GM19463 (cell line): Measurements from ENCODE around the gene BCKDK.
A peak's percentile ranks its signal among the peaks of the same experiment; 100 is the strongest.

Experiments used
- ATAC-seq: cut with Tn5 transposase; IDR thresholded peaks from one replicate; pipeline ENCODE4 v1.9.1; 2021; ENCODE audit warnings: mild to moderate bottlenecking, moderate library complexity; ENCODE audit not compliant: unreplicated experiment

The BCKDK gene

DNA sequence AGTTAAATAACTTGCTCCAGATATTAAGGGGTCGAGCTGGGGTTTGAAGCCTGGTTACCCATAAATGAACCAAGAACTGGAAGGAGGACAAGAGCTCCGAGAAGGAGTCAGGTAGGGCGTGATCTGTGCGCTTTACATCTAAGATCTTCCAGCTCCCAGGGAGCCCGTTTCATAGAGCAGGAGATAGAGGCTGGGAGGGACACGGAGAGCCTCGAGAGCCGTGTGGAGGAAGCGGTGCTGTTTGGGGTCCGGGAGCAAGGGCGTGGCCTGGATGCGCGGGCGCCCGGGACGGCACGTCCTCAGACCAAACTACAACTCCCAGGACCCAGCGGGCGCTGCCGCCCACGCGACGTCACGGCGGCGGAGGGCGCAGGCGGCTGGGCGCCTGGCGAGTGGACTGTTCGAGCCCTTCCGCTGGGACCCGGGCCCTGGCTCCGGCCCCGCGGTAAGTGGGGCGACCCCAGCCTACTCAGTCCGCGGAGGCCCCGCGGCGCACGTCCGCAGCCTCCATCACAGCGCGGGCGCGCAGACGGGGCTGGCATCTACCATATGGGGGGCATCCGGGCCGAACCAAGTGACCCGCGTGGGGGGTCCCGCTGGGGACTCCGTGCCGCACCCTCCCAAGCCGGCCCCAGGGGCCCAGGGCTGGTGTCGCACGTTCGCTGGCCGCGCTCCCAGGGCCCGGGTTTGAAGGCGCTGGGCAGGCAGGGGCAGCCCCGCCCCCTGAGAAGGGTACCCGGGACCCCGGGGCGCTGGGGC lies at the start of gene BCKDK:
TSS of gene BCKDK (plus strand) at position 352 of the 759 bp plus-strand sequence. CDS start 838 bp downstream, outside the sequence.
- peak; percentile 80 for ATAC-seq

DNA sequence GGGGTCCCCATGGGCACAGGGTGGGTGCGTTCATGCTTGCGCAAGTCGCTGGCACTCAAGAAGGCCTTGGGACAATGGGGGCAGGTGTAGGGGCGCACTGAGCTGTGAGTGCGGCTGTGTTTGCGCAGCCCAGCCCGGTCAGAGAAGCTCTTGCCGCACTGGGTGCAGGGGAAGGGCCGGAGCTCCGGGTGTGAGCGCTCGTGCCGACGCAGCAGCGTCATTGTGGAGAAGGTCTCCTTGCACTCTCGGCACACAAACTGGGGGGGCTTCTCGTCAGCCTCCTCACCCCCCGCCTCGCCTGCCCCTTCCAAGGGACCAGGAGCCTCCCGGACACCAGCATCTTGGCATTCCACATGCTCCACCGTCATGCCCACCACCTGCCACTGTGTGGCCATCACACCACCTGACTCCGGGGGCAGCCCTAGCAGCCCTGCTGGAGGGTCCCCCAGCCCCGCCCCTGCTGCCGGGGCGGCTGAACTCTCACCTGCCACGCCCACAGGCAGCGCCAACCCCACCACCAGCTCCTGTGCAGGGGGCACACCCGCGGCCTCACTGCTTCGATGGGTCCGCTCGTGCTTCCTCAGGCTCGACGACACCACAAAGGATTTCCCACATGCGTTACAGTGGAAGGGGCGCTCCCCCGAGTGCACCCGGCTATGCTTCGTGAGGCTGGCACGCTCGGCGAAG lies 46.9 kb upstream of the BCKDK start:
- ATAC-seq = no peak

DNA sequence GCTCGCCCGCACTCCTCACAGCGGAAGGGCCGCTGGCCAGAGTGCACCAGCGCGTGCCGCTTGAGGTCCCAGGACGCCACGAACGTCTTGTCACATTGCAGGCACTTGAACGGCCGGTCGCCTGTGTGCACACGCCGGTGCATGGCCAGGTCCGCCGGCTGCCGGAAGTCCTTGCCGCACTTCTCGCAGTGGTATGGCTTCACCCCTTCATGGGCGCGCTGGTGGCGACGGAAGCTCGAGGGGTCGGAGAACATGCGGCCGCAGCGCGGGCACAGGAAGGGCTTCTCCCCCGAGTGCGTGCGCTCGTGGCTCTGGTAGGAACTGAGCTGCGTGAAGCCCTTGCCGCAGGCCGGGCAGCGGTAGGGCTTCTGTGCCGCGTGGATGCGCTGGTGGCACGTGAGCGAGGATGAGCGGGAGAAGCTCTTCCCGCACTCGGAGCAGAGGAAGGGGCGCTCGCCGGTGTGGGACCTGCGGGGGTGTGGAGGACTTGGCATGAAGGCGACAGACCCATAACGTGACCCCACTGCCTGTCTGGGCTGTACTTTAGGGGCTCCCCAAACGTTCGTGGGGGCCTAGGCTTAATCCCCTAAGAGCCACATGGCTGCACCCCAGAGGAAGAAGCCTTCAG lies 46.3 kb upstream of the BCKDK start:
- no peak for ATAC-seq

DNA sequence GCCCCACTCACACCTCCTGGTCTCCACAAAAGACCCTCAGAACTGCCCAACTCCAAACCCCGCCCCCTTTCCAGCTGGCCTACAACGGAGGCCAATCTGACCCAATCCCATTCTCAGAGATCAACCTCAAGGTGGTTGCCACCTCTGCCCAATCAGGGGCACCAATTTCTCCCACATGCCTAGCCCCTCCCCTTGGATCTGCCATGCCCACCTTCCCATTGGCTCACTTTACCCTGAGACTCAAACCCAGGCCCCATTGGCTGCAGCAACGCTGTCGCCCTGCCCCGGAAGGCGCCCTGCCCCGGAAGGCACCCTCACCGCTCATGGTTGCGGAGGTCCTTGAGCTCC lies 44.7 kb upstream of the BCKDK start:
- no peak for ATAC-seq

DNA sequence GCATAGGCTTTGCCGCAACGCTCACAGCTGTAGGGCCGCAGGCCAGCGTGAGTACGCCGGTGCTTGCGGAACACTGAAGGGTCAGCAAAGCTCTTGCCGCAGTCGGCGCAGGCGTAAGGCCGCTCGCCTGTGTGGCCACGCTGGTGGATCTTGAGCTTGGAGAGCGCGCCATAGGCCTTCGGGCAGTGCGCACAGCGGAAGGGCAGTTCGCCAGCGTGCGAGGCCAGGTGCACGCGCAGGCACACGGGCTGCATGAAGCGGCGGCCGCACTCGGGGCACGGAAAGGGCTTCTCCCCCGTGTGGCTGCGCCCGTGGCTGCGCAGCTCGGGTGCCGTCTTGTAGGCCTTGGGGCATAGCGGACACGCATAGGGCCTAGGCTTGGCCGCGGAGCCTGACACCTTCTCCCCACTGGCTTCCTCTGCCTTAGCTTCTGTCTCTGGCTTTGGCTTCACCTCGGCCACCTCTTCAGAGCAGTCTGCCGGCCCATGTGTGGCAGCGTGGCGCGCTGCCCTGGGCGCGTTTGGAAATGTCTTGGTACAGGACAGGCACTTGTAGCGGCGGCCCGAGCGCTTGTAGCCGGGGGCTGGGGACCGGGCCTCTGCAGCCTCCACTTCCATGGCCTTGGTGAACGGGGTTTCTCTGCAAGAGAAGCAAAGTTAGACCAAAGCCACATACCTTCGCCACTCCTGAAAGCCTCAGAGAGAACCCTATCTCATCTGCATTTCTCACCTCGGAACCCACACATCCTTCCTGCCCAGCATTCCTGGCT lies 44.2 kb upstream of the BCKDK start:
- no peak for ATAC-seq

DNA sequence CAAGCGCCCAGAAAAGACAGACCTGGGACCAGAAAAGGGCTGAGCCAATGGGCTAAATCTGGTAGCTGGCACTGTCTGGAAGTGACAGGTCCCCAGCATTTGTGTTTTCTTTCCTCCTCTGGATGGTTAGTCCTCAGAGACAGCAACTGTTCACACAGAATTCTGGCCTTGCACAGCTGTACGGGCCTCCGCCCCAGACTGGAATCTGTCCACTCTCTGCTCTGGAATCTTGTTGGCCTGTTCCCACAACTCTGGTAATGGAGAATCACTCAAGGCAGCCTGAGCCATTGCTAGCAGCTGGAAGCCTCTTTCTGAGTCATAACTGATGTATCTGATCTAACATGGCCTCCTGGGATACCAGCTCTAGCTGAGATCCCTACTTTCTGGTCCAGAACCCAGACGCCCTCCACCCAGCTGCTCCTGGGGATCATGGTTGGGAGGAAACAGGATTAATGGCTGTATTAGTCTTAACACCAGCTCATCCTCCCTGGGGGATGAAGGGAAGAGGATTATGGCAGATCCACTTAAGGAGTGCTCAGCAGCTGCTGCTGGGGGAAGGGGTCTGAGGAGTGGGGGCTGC lies 43.2 kb upstream of the BCKDK start:
- ATAC-seq = no peak

DNA sequence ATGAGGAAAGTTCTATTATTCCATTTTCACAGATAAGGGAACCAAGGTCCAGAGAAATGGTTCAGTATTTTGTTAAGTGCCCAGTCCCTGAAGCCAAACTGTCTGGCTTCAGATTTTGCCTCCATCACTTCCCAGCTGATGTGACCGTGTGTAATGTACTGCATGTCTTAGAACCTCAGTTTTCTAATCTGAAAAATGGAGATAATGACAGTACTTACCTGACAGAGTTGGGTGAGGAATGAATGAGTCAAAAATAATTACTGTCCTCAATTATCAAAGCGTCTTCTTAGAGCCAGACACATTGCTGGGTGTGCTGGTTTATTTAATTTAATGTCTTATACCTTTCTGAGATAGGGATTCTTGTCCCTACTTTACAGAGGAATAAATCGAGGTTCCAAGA lies 40.8 kb upstream of the BCKDK start:
- no peak for ATAC-seq

DNA sequence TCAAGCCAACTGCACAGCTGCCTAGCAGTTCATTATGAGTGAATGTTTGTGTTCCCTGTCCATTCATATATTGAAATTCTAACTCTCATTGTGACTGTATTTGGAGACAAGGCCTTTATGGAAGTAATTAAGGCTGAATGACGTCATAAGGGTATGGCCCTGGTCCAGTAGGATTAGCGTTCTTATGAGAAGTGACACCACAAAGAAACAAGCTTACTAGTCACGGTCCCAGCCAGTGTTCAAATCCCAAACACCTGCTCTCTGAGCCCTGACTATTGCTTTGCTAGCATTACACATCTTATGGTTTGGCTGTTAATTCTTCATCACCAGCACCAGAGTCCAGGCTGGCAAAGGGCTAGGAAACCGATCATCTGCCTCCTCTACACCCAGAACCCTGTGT lies 36.3 kb upstream of the BCKDK start:
- no peak for ATAC-seq

DNA sequence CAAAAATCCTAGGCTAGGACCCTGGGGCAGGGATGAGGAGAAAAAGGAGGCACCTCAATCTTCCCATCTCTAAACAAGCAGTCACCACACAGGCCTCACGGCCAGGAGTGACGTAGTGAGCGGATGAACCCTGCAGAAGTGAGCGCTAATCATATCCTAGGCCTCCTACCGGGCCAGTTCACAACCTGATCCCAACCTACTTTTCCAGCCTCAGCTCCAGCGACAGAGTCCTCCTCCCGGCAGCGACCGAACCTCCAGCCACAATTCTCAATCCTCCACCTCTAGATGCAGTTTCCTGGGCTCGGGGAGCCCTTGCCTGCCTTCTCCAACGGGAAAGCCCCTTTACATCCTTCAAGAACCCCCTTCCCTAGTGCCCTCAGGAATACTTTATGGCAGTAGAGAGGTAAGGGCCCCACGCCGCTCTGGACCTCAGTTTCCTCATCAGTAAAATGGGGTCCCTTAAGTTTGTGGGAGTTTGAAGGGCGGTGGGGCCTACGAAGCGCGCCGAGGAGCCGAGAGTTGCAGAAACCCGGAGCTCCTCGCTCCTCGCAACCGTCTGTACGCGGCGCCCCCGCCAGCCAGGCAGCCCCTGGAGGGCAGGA lies 35.5 kb upstream of the BCKDK start:
- ATAC-seq = no peak

DNA sequence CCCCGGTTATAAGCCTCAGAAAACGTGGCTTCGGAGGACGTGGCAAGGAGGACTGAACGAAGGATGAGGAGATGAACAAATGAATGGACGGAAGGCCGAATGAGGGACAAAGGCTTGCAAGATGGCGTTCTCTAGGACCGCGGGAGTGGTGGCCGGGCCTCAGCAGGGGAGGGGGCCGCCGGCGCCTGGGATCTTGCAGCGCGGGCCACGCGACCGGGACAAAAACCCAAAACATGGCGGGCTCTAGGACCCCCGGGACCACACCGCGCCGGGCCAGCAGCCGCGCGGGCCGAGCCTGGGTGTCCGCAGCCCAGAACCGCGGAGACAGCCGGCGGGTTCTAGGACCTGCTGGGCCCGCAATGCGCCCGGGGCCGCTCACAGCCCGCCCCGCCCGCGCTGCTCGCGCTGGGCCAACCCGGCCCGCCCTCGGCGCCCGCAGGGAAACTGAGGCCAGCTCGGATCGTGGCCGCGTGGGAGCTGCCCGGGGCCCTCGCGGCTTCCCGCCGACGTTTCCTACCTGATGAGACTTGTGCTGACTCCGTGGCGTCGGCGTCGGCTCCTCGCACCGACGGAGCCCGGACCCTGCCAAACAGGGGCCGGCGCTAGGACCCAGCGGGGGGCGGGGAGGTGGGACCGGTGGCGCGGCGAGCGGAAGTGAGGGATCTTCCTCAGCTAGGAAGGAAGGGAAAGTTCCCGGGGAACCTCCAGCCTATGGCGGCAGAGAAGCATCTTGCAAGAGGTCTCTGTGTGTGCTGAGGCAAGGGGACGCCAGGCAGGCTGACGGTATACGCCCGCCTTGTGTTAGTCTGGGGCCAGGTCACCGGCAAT lies 34.8 kb upstream of the BCKDK start:
- ATAC-seq = peak; percentile 49

DNA sequence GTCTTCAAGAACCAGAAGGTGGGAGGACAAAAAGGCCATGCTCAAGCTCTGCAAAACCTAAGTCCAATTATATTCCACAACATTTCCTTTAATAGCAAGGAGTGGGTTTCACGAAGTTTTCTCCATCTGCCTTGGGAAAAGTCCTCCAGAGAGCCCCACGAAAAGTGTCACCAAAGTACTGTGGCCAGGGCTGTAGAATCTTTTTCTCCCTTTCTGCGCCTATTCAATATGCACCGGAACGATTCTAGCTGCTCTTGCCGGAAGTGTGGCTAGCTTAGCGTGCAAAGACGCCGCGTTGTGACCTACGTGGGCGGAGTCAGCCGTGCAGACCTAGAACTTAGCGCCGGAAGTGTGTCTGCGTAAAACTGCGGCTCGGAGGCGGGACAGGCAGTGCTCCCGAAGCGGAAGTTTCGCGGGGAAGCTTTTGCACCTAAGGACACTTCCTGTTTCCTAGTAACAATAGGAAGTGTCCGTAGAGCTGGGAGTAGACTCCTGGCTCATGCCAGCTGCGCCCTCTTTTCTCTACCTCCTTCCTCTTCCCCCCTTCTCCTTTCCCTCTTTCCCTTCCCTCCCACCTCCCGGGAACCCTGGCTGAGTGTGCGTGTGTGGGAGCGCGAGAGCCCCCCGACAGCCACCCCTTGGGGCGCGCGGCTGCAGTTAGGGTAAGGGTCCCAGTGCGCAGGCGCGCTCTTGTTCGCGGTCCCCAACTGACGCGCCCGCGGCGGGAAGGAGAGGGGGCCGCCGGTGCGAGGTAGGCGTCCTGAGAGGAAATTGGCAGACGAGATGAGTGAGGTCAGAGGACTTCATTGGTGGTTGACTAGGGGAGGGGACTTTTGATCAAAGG lies 34.0 kb upstream of the BCKDK start, which contains the start of the genes ZNF646 and ZNF668:
TSS of gene ZNF646 (plus strand) at position 453 of the 844 bp plus-strand sequence. CDS start 1,903 bp downstream, outside the sequence.
TSS of gene ZNF668 (minus strand) at position 271 of the 844 bp plus-strand sequence. CDS start 9,781 bp downstream, outside the sequence.
- peak; percentile 68 for ATAC-seq

DNA sequence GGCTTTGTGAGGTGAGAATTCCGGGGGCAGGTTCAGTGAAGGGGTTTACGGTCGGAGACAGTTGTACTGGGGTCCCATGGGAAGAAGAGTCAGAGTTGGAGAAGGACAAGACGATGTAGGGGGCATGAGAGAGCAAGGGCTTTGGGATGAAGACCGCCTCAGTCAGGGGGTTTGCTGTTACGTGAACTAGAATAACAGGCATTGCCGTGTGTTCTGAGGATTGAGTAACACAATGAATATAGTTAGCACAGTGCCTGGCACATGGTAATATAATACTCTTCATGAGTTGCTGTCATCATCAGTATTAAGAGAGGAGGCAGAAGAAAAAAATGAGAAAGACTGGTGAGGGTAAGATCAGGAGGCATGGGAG lies 33.4 kb upstream of the BCKDK start:
- no peak for ATAC-seq

DNA sequence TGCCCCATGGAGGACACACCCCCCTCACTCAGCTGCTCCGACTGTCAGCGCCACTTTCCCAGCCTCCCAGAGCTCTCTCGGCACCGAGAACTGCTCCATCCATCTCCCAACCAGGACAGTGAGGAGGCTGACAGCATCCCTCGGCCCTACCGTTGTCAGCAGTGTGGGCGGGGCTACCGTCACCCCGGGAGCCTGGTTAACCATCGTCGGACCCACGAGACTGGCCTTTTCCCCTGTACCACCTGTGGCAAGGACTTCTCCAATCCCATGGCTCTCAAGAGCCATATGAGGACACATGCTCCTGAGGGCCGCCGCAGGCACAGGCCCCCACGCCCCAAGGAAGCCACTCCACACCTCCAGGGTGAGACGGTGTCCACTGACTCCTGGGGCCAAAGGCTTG lies 31.9 kb upstream of the BCKDK start:
- ATAC-seq = no peak

DNA sequence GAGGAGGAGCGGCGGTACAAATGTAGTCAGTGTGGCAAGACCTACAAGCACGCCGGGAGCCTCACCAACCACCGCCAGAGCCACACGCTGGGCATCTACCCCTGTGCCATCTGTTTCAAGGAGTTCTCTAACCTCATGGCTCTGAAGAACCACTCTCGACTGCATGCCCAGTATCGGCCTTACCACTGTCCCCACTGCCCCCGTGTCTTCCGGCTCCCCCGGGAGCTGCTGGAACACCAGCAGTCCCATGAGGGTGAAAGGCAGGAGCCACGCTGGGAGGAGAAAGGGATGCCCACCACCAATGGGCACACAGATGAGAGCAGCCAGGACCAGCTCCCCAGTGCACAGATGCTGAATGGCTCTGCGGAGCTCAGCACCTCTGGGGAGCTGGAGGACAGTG lies 31.2 kb upstream of the BCKDK start:
- ATAC-seq = no peak

DNA sequence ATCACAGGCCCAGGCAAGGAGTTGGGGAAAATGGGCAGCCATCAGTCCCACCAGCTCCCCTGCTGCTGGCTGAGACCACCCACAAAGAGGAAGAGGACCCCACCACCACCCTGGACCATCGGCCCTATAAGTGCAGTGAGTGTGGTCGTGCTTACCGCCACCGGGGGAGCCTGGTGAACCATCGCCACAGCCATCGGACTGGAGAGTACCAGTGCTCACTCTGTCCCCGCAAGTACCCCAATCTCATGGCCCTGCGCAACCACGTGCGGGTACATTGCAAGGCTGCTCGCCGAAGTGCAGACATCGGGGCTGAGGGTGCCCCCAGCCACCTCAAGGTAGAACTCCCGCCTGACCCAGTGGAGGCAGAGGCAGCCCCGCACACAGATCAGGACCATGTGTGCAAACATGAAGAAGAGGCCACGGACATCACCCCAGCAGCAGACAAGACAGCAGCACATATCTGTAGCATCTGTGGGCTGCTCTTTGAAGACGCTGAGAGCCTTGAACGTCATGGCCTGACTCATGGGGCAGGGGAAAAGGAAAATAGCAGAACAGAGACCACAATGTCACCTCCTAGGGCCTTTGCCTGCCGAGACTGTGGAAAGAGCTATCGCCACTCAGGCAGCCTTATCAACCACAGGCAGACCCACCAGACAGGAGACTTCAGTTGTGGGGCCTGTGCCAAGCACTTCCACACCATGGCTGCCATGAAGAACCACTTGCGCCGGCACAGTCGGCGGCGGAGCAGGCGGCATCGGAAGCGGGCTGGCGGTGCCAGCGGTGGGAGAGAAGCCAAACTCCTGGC lies 30.4 kb upstream of the BCKDK start:
- no peak for ATAC-seq

DNA sequence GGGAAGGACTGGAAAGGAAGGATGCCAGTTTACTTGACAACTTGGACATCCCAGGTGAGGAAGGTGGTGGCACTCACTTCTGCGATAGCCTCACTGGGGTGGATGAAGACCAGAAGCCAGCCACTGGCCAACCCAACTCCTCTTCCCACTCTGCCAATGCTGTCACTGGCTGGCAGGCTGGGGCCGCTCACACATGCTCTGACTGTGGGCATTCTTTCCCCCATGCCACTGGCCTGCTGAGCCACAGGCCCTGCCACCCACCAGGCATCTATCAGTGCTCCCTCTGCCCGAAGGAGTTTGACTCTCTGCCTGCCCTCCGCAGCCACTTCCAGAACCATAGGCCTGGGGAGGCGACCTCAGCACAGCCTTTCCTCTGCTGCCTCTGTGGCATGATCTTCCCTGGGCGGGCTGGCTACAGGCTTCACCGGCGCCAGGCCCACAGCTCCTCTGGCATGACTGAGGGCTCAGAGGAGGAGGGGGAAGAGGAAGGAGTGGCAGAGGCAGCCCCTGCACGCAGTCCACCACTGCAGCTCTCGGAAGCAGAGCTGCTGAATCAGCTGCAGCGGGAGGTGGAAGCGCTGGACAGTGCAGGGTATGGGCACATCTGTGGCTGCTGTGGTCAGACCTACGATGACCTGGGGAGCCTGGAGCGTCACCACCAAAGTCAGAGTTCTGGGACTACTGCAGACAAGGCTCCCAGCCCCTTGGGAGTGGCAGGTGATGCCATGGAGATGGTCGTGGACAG lies 29.4 kb upstream of the BCKDK start:
- no peak for ATAC-seq

DNA sequence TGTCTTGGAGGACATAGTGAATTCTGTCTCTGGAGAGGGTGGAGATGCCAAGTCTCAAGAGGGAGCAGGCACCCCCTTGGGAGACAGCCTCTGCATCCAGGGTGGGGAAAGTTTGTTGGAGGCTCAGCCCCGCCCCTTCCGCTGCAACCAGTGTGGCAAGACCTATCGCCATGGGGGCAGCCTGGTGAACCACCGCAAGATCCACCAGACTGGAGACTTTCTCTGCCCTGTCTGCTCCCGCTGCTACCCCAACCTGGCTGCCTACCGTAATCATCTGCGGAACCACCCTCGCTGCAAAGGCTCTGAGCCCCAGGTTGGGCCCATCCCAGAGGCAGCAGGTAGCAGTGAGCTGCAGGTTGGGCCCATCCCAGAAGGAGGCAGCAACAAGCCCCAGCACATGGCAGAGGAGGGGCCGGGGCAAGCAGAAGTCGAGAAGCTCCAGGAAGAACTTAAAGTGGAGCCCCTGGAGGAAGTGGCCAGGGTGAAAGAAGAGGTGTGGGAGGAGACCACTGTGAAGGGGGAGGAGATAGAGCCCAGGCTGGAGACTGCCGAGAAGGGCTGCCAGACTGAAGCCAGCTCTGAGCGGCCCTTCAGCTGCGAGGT lies 28.7 kb upstream of the BCKDK start:
- ATAC-seq = no peak
